Stimulated activated CD4-positive, alpha-beta T cell treated with anti-CD3 and anti-CD28 coated beads, TNF-alpha, amount 100 ng/mL, for 48 hours (primary cell): ENCODE results near the gene SAE1.

ENCODE experiments used
- DNase-seq, 3 donors: peaks; one replicate each; pipeline ENCODE4 v3.0.0-alpha.2; 2020; ENCODE audit warnings: low read depth in 3 of 3

Gene SAE1

DNA sequence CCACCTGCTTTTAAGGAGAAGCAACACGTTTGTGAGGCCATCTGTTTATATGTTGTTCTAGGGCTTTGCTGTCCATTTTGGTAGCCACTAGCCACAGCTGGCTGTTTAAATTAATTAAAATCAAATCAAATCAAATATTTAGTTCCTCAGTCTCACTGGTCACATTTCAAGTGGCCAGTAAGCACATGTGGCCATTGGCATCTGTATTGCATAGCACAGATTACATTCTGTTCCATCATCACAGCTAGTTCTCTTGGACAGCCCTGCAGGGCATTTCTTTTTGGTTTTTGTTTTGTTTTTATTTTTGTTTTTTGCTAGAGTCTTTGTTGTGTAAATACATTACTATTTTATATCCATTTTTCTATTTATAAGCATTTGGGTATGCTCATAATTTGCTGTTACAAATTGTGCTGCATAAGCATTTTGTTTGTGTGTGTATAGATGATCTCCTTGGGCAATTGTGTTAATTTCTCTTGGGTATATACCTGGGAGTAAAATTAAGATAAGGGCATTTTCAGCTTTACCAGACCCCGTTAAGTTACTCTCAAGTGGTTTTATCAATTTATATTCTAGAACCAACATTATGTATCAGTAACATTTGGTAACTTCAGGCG is 31.3 kb downstream of the SAE1 start:
- DNase-seq, result no peak

DNA sequence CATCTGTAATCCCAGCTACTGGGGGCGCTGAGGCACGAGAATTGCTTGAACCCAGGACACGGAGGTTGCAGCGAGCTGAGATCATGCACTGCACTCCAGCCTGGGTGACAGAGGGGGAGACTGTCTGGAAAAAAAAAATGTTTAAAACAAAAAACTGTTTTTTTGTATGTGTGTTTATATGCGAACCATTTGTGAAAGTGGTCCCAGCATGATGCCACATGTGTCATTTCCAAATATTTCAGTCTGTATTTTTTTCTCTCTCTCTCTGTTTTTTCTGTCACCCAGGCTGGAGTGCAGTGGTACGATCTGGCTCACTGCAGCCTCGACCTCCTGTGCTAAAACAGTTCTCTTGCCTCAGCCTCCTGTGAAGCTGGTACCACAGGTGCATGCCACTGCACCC is 37.4 kb downstream of the SAE1 start:
- DNase-seq, result no peak

DNA sequence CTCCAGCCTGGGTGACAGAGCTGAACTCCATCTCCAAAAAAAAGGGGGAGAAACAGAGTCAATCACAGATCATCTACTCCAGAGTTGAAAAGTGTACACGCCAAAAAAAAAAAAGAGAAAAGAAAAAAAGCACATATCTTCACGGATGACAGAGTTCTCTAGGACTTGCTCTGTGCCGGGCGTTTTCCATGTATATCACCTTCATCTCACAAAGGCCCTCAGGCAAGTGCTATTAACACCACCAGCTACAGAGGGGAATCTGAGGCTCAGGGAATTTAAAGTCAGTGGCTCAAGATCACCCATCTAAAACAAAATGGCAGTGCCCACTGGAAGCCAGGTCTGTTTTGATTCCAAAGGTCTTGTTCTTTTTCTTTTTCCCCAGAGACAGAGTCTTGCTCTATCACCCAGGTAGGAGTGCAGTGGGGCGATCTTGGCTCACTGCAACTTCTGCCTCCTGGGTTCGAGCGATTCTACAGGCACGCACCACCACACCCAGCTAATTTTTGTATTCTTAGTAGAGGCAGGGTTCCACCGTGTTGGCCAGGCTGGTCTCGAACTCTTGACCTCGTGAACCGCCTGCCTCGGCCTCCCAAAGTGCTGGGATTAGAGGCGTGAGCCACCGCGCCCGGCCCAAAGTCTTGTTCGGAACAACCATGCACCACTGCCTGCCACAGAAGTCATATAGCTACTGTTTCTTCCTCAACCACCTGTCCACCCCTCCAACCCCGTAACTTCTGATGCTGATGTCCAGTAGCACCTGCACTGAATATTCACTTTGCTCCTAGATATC is 42.2 kb downstream of the SAE1 start:
- DNase-seq, result no peak

DNA sequence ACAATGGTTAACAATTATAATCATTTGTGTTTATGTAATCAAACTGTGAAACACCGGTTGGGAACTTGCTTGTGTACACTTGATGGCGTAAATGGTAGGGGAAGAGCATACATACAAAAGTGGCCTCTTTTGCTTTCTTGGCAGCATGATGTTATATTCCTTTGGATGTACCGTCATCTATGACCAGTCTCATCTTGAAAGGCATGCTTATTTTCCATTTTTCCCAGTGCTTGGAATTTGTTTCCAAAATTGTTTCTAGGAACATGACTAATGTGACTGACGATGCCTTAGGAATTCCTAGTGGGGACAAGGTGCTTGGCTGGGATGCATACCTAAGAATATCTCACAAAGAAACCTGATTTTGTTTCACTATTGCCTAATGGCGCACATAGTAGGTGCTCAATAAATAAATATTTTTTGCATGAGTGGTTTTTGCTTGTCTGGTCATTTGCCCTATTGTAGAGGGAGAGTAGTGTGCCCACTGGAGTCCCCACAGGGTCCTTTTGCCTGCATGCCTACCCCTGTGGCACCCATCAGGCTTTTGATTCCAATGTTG is 45.5 kb downstream of the SAE1 start:
- DNase-seq, result no peak

DNA sequence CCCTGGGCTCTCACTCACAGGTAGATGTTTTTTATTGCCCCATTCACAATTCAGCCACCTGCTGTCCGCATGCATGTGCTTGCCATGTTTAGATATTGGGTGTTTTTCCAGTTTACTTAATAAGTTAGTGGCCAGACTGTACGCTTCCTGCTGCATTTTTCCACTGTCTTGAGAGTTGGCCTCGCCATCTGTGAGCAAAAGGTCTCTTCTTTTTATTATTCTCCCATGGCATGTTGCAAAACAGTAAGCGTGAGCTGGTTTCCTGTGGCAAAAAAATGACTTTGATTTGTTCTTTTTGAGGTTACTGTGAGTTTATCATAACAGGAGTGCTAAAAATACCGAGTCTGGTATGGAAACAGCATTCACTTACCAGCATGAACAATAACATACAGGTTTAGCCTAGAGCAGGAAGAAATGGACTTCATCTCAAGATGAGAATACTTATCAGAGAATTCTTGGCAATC is 46.0 kb downstream of the SAE1 start:
- no peak for DNase-seq

DNA sequence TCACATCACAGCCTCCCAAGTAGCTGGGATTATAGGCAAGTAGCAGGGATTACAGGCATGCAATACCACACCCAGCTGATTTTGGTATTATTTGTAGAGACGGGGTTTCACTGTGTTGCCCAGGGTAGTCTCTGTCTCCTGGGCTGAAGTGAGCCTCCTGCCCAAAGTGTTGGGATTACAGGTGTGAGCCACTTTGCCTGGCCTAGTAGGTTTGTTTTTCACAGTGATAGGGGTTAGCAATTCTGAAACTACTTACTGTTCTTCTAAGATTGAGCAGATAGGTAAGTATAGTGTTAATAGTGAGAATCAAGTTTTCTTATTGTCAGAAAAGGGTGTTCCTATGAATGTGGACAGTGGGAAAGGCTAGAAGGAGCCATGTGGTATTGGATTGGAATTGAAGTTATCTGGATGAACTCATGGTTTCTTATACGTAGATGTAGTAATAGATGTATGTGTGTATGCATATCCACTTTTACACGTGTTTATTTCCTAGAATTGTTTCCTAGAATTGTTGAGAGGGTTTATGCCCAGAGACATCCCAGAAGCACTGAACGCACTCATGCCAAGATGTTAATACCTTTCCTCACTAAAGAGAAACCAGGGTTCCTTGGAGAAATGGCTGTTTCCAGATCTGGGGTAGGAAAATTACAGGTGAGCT is 49.1 kb downstream of the SAE1 start:
- DNase-seq, result no peak

DNA sequence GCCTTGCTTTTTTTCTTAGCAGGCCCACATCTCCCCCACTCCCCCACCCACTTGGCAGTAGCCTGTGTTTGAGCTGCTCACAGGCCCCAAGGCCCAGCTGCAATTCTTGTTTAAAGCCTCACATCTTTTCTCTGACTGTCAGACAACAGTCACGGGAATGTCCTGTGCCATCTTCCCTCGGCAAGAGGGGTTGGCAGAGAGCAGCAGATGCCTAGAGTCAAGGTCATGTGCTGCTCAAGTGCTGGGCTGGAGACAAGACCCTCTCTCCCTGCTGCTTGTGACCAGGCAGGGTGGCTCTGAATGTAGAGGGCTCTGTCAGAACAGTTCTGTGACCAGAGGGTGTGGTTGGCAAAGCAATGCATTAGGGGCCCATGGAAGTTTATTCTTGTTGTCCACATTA is 53.0 kb downstream of the SAE1 start:
- DNase-seq, result no peak

DNA sequence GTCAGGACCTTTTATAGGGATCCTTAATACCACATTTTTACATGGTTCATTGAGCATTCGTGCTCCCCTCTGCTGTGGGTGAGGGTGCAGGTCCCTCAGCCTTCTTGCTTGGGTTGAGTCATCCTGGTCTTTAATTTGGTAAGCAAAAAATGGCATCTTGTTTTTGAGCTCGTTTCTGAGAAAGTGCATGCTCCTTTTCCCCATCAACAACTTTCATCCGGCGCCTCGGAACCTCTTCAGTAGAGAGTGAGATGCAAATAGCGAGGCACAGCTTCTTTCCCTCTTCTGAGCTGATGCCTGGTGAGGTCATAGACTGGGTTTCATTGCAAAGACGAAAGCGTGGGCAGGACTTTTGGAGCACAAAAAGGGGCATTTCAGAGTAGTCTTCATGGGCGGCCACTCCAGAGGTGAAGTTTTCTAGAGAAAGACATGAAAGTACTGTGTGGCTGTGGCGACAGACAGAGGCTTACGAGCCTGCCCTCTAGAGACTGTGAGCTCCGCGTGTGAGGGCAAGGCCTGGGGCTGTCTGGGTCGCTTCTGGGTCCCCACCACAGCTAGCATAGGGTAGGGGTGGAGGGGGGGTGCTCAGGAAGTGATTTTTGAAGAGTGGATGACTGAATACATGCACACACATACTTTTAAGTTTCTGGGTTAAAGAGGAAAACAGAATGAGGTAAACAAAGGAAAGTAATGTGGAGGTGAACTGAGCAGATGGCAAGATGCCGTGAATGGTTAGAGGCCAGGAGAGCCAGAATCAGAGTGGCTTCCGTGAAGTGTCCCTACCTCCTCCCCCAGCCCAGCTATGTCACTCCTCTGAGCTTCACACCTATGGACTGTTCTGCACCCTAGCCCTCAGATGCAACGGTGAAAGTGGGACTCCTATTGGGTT is 56.1 kb downstream of the SAE1 start:
- peak; percentile 77 to 87 (median 79) for DNase-seq

DNA sequence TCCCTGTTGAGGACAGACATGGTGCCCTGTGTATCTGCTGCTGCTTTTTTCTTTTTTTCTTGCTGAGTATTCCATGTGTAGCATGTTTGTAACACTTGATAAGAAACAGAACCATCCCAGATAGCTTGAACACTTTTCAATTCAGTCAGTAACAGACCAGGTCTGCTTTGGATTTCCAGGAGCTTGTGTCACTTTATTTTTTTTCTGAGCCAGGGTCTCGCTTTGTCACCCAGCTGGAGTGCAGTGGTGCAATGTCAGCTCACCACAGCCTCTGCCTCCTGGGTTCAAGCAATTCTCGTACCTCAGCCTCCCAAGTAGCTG is 56.7 kb downstream of the SAE1 start:
- no peak for DNase-seq

DNA sequence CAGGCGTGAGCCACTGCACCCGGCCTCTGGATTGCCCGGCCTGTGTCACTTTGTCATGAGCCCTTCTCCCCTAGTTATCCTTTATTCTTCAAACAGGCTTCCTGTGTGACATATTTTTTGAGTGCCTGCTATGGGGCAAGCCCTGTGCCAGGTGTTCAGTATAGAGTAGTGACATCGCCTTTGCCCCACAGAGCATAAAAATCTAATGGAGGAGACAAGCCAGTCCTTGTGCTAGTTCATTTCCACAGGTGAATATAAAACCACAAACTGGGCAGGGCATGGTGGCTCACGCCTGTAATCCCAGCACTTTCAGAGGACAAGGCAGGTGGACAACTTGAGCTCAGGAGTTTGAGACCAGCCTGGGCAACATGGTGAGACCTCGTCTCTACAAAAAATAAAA is 57.2 kb downstream of the SAE1 start:
- no peak for DNase-seq

DNA sequence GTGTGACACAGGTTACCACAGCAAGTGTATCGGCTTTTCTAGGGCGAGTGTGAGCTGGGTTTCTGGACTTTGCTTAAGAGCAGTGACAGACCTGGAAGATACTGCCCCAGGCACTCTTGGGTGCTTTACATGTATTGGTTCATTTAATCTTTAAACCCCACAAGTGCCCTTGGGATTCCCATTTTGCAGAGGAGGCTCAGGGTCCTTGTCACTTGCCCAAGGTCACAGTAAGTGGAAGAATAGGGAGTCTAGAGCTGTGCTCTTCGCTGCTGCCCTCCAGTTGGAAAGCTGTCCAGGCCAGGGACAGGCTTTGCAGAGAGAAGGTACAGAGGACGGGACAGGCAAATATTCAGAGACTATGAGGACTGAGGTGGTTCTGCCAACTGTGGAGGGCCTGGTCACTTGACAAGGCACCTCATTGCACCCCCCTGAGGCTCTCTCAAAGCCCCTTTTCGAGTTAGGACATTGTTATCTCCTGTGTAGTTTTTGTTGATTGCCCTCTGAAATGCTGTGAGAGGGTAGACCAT is 57.9 kb downstream of the SAE1 start:
- no peak for DNase-seq

DNA sequence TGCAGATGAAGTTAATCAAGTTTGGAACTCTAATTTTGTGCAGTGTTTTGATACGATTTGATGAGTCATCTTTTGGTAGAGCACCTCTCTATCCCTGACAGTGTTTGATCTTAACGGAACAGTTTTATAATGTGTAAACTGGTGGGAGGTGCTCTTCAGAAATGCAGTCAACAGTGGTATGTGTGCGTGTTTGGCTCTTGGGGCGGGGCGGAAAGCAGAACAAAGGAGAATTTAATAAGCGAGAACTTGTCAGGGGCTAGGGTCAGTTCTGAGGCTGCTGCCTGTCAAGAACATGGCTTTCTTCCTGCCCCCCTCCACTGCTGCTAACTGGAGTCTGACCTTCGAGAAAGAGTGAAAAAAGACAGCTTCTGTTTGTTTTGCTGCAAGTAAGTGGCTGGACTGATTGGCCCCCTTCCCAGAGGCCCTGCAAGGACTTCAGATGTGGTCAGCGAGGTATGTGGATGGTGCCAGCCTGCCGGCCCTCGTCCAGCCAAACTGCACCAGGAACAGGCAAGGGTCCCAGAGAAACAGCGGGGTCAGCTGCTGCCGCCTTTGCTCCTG is 59.6 kb downstream of the SAE1 start:
- DNase-seq, result peak; percentile 34 to 57 (median 51)

DNA sequence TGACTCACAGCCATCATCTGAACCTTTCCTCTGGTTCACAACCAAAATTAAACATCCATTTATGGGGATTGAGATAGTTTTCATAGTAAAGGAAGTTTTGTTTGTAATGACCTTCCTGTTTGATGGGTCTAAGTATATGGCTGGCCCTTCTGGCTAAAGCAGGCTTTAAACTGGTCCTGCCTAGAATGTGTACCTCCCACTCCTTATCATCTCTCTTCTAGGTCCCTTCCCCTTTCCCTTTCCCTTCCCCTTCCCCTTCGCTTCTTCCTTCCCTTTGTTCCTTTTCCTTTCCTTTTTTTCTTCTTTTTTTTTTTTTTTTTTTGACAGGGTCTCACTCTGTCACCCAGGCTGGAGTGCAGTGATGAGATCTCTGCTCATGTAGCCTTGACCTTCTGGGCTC is 64.8 kb downstream of the SAE1 start:
- DNase-seq, result no peak

DNA sequence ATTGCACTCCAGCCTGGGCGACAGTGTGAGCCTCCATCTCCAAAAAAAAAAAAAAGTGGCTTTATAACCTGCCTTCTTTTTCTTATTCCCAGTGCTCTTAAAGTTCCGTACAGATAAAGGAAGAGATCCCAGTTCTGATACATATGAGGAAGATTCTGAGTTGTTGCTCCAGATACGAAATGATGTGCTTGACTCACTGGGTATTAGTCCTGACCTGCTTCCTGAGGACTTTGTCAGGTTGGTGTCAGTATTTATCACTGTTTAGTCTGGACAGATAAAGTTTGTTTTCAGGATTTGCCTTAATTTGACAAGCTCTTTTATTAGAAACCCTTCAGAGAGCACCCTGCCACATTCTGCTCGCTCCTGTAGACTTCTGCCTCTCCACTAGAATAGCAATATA is 66.5 kb downstream of the SAE1 start:
- DNase-seq, result no peak

DNA sequence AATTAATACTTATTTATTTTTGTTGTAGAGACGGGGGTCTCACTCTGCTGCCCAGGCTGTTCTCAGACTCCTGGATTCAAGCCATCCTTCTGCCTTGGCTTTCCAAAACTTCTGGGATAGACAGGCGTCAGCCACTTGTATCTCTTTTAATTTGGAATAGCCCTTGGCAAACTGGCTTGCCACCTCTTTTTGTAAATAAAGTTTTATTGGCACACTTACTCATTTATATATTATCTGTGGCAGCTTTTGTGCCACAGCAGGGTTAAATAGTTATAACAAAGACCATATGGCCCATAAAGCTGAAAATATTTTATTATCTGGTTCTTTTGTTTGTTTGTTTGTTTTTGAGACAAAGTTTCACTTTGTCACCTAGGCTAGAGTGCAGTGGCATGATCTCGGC is 69.9 kb downstream of the SAE1 start:
- DNase-seq, result no peak

DNA sequence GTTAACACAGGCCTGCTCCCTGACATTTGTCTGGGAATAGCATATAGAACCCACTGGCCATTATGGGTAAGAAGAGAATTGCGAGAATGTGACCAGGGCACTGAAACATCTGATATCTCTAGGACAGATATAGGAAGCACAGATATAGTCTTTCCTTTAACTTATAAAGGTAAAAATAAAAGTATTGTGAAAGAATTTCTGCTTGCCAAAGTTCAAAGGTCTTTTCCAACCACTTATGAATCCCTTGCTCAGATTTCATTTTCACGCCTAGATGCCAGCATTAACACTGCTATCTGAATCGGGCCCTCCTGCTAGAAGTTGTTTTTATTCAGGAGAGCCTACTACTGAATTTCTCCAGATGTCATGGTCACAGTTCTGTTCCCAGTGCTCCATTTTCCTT is 72.6 kb downstream of the SAE1 start:
- no peak for DNase-seq

DNA sequence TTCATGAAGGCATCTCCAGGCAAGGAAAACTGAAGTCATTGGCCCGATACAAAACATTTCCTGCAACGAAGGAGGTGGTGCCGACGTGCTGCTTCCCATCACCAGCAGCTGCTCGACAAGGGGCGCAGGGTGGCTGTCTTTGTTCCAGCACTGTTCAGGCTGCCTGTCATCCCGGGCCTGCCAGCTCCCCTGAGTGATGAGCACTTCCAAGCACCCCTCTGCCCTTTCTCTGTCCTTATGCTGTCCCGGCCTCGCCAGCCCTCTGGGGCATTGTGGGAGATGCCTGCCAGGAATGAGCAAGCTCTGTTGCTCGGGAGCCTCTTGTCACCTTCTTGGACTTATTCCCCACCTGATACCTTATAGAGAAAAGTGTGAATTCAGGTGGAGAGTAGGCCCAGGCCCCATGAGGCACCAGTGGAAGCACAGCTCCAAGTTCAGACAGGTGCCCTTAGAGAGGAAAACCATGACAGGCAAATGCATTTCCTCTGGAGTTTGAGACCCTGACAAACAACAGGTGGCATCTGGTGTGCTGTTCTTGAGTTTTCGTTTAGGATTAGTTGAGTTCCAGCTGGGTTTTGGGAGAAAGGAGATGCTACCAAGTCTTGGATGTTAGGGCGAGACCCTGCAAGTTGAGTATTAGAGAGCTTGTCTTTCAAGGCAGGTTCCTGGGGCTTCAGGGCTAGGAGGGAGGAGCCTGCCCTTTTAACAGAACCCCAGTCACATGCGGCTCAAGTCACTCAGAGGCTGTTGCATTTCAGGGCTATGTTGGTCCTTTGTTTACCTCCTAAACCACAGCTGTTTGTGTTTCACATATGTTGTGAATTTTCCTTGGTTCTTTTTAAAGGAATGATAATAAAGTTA is 78.9 kb downstream of the SAE1 start:
- DNase-seq, result no peak

DNA sequence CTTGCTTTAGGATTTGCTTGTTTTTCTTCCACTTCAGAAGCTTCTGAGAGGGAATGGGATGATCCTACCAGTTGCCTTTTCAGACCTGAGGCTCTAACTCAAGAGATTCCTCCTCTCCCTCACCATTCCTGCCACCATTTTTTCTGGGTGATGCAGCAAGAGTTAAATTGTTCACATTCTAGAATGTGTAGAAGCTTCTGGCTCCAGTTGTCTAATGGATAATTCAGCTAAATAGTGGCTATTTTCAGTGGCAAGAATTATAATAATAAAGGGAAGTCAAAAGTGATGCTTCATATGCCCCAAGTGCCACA is 79.5 kb downstream of the SAE1 start:
- no peak for DNase-seq

DNA sequence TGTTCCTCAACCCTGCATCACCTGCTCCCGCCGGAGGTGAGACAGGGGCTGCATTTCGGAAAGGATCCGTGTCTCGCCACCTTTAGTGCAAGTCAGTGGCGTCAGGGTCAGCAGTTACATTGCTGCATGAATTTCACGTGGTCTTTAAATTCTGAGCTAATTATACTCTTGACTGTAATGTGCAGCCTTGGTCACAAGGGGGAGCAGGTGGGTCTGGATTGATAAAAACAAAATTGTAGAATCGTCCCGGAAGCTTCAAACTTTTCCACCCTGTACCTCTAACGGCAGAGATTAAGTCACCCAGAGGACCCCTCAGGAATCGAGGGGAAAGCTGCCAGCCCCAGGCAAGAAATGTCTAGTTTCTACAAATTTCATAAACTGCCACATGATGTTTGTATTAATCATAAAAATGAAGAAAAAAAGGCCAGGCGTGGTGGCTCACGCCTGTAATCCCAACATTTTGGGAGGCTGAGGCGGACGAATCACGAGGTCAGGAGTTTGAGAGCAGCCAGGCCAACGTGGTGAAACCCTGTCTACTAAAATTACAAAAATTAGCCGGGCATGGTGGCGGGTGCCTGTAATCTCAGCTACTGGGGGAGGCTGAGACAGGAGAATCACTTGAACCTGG is 80.2 kb downstream of the SAE1 start:
- DNase-seq, result peak in 2 of 3 donors; percentile 71 to 79

DNA sequence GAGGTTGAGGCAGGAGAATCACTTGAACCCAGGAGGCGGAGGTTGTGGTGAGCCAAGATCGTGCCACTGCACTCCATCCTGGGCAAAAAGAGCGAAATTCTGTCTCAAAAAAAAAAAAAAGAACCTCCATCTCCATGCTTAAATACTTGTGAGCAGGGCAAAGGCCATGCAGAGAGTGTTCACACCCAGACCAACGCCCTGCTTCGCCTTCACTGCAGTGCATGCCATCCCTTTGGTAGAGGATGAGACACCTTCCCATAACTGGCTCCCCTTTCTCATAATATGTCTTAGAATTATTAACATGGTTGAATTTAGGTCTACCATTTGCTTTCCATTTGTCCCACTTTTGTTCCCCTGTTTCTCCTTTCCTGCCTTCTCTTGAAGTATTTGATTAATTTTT is 84.9 kb downstream of the SAE1 start:
- no peak for DNase-seq
